HFF-Myc (cell line): Measurements from ENCODE around the gene PLAC9.

Experiments
- DNase-seq: peaks from one replicate; pipeline ENCODE4 v3.0.0-alpha.2; 2011; ENCODE audit warnings: low read depth; ENCODE audit errors: extremely low read depth
- H3K4me3 ChIP-seq: replicated peaks from 2 replicates; pipeline ENCODE4 v1.5.1; 2011; ENCODE audit warnings: low read depth, mild to moderate bottlenecking, control low read depth, low read length
- TF ChIP-seq, protein P1 (sequence below): IDR thresholded peaks from 2 replicates; pipeline ENCODE4 v1.5.1; 2012; ENCODE audit warnings: mild to moderate bottlenecking, low read depth, low read length, control low read depth; ENCODE audit errors: missing control alignments

PLAC9 gene

DNA sequence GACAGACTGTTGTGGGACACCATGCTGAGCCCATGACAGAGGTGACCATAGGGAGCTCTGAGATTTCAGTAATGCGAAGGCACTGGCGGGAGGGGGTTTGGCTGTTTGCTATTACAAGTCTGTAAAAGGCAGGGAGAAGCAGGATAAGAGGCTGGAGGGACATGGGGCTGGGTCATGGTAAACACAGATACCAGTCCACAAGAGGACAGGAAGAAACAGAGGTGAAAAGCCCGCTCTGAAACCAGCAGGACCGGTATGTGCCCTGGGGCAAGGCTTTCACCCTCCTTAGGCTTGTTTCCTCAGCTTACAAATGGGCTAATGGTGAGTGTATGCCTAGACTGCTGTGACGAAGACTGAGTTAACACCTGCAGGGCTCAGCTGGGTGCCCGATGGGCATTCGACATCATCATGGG lies 38.7 kb downstream of the PLAC9 start:
- no peak for DNase-seq
- TF ChIP-seq, protein P1, sequence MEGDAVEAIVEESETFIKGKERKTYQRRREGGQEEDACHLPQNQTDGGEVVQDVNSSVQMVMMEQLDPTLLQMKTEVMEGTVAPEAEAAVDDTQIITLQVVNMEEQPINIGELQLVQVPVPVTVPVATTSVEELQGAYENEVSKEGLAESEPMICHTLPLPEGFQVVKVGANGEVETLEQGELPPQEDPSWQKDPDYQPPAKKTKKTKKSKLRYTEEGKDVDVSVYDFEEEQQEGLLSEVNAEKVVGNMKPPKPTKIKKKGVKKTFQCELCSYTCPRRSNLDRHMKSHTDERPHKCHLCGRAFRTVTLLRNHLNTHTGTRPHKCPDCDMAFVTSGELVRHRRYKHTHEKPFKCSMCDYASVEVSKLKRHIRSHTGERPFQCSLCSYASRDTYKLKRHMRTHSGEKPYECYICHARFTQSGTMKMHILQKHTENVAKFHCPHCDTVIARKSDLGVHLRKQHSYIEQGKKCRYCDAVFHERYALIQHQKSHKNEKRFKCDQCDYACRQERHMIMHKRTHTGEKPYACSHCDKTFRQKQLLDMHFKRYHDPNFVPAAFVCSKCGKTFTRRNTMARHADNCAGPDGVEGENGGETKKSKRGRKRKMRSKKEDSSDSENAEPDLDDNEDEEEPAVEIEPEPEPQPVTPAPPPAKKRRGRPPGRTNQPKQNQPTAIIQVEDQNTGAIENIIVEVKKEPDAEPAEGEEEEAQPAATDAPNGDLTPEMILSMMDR = no peak
- no peak overlapping the region for H3K4me3 ChIP-seq

DNA sequence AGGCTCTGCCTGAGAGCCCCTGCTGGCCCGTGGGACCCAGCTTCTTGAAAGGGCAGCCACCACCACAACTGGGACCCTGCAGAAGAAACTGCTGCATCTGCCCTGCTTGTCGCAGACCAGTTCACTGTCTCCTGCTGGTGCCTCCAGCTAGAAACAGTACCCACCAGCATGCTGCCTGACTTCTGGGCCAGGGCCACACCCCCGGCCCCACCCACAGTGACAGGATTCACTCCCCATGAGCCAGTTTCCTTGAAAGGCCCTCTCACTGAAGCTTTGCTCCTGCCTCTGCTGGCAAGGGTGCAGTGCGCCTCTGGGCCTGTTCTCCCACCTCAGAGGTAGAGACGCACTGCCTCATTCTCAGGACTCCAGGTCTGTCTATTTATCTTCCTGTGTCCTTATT lies 40.4 kb downstream of the PLAC9 start:
- H3K4me3 ChIP-seq = no peak overlapping the region
- TF ChIP-seq, protein P1 = no peak
- DNase-seq = no peak

DNA sequence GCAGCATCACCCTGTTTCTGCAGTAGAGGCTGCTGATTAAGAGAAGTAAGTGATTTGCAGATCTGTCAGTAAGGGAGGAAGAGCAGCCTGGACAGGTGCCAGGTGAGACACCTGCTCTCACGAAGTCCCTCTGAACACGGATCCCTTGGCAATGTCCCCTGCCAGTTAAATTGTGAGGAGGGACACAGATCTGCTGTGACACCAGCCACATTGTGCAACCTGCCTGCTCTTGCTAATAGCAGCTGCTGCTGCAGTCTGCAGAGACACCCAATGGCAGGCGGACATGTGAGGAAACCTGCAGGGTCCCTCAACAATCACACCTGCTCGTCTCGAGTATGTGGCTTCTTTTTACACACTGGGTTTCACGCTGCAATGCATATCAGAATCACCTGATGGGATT lies 40.9 kb downstream of the PLAC9 start:
- TF ChIP-seq, protein P1 = no peak
- no peak overlapping the region for H3K4me3 ChIP-seq
- DNase-seq = no peak

DNA sequence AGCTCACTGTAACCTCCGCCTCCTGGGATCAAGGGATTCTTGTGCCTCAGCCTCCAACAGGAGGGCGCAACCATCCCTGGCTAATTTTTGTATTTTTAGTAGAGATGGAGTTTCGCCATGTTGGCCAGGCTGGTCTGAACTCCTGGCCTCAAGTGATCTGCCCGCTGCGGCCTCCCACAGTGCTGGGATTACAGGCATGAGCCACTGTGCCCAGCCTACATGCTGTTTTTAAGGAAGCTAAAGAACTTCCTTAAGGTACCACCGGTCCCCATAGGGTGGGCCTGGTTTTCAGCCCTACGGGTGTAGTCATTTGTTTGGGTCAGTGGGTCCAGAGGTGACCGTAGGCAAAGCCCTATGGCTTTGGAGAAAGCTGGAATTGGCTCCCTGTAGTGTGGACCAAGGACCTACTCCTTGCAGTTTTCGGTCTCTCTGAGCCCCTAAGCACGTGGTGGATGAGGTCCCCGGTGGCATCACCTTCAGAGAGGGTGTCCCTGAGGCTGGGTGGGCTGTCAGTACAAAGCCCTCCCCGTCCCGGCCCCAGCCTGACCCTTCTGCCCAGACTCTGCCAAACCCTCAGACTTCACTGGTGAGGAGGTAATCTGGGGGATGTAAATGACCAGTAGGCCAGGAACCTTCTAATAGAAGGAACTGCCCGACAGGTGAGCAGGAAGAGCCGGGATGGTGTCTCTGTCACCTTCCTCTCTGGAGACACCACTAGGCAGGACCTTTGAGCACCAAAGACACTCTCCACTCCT lies 42.3 kb downstream of the PLAC9 start:
- H3K4me3 ChIP-seq = no peak overlapping the region
- DNase-seq = no peak
- TF ChIP-seq, protein P1 = no peak

DNA sequence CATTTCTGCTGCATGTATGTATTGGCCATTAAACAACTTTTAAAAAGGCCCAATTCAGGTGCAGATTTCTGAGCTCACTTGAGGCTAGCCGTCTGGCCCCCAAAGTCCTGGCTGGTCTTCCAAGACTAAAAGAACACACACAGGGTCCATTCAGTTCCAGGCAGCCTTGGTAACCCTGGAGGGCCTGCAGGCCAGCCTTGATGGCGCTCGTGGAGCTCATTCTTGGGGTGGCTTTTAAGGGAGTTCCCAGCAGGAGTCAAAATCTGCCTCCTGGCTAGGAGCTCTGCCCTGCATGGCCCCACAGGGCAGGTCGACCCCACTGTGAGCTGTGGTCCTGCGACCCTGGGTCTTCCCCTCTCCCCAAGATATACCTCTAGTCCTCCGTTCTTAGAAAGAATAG lies 44.0 kb downstream of the PLAC9 start:
- DNase-seq = no peak
- H3K4me3 ChIP-seq = no peak overlapping the region
- TF ChIP-seq, protein P1 = no peak

DNA sequence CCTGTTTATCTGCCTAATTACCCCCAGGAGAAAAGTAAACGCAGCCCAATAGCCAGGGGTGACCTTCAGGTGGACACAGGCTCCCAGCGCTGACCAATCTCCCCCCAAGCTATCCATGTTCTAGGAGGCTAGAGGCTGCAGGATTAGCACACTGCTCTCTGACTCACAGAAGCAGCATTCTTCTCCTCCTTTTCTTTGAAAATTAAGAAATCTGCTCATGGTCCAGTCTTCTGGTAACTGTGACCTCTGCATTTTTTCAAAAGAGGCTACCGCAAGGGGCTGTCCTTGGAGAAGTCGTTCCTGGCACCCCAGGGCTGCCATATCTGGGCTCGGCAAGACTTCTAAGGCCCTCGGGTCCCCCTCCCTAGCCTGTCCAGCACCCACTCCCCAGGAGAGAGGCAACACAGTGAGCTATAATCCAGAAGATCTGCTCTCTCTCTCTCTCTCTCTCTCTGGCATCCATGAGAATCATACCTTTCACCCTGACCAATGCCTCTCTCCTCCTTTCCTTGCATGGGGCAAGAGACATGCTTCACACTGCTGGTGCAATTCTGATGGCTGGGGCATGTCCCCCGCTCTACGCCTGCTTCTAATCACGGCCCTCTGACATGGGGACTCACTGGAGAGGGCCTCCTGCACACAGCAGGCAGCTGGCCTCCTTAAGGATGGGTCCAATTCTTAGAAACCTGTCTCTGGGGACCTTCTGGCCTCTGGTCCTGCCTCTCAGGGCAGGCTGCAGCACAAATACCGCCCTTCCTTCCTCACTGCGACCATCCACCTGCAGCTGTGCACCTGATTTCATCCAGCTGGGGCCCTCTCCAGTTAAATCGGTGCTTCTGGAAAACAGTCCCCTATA lies 45.5 kb downstream of the PLAC9 start:
- H3K4me3 ChIP-seq = no peak overlapping the region
- no peak for DNase-seq
- TF ChIP-seq, protein P1 = no peak
